Cortex of kidney (tissue), 1 donor: Measurements from ENCODE around the gene PHC2.

ENCODE experiments used
- DNase-seq: peaks from one replicate; lab custom pipeline; 2025; lab: John Stamatoyannopoulos, UW

The PHC2 gene

GRCh38 chr1:33454646-33455282, 23.9 kb upstream of the PHC2 start:
- DNase-seq, result no peak

DNA sequence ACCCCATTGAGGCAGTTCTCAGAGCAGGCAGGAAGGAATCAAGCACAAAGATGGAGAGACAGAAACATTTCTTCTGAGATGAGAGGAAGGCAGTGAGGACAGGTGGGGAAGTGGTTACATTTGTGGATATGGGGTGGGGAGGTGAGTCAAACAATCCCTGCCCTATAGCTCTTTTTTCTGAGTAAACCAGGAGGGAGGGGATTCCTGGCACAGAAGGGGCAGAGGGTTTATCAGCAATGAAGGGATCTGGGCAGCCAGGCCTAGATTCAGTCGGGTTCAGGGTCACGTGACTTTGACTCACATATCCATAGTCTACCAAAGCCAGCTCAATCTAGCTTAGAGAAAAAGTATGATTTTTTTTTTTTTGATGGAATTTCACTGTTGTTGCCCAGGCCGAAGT, 15.7 kb upstream of the PHC2 start:
- no peak for DNase-seq

- DNase-seq, result no peak
Observed at GRCh38 chr1:33445108-33445507, 14.2 kb upstream of the PHC2 start.

GRCh38 chr1:33443705-33444180, 12.8 kb upstream of the PHC2 start:
- no peak for DNase-seq

- DNase-seq, result no peak
Observed at GRCh38 chr1:33443080-33443704, 12.3 kb upstream of the PHC2 start.

GRCh38 chr1:33442141-33442540, 11.2 kb upstream of the PHC2 start:
- DNase-seq, result no peak

DNA sequence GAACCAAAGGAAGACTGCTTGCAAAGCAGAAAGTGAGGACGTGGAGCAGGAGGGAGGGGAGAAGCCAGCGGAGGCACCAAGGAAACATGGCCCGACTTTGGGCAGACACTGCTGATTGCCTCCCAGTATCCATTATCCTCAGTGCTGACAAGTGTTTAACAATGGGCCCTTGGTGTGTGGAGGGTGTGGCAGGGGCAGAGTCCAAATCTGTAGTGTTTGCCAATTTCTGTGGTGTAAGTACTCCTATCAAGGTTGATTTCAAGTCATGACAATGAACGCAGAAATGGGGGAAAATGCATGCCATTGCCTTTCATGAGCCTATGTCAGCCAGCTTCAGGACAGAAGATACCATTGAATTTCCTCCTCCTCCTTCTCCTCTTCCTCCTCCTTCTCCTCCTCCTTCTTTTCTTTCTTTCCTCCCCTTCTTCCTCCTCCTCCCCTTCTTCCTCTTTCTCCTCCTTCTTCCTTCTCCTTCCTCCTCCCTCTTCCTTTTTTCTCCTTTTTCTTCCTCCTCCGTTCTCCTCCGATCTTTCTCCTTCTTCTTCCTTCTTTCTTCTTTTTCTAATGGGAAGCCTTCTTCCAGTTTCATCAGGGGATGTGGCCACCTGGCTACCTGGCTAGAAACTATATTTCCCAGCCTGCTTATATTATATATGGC, 10.3 kb upstream of the PHC2 start:
- DNase-seq, result no peak

DNA sequence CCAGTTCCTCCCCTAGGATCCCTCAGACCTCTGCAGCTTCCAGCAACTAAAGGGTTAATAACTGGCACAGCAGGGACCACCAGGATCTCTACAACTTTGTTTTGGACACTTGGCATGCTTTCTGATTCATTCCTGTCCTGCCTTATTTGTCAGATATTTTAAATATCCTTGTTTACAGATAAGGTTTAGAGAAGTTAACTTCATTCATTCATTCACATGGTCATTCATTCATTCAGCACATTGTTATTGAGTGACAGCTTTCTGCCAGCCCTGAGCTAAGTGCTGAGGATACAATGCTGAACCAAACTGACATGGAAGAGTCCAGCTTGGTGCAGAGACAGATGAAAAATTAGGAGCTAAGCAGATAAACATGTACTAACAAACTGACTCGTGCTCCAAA, 8.8 kb upstream of the PHC2 start:
- no peak for DNase-seq

- no peak for DNase-seq
Observed at GRCh38 chr1:33438364-33439160, 7.7 kb upstream of the PHC2 start.

GRCh38 chr1:33436557-33437285, 5.8 kb upstream of the PHC2 start:
- DNase-seq, result no peak

- no peak for DNase-seq
Observed at GRCh38 chr1:33435096-33435820, 4.4 kb upstream of the PHC2 start.

GRCh38 chr1:33434363-33434750, 3.5 kb upstream of the PHC2 start:
- DNase-seq, result no peak

GRCh38 chr1:33433509-33434362, 2.8 kb upstream of the PHC2 start:
- DNase-seq, result no peak

- DNase-seq, result no peak
Observed at GRCh38 chr1:33429856-33430691, 821 bp downstream of the PHC2 start.

DNA sequence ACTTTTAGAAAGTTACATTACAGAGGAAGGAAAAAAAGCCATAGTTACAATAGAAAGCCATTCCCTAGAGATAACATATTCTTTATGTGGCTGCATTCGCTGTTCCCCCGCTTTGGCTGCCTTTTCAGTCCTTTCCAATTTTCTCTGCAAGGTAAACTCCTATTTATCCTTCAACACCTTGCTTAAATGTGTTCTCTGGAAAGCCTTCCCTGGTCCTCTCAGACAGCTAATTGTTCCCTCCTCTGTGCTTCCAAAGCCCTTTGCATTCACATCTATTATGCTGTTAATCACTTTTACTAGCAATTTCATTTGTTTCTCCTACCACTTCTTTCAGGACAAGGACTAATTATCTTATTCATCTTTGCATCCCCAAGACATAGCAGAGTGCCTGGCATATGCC, 1.6 kb downstream of the PHC2 start:
- no peak for DNase-seq

GRCh38 chr1:33428661-33429060, 2.2 kb downstream of the PHC2 start:
- DNase-seq, result no peak

- no peak for DNase-seq
Observed at GRCh38 chr1:33426916-33427315, 4.0 kb downstream of the PHC2 start.

- DNase-seq, result no peak
Observed at GRCh38 chr1:33425900-33426299, 5.0 kb downstream of the PHC2 start.

DNA sequence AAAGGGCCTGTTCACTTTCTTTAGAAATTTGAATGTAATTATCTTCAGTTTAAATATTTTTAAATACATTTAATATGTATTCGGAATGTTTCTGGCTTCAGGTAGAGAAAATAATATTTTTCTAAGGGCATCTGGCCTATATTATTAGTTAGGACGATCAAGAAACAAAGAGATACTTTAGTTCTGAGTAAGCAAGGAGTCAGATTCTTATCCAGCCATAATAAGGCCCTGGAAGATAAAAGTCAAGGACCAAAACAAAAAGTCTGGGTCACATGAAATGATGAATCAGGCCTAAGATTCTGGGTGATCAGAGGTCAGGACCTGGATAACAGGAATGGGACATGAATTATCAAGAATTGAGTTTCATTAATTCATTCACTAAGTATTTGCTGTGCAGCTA, 6.3 kb downstream of the PHC2 start:
- no peak for DNase-seq
